GM03348 (cell line): Measurements from ENCODE around the gene AQP3.
"Not testable (repeated sequence)": the region's sequence is repeated elsewhere in the genome, so short reads cannot be mapped to it uniquely, and the experiment has no call there.

ENCODE experiments used
- DNase-seq: peaks from one replicate; pipeline ENCODE4 v3.0.0; 2012; ENCODE audit warnings: low spot score

Gene AQP3

DNA sequence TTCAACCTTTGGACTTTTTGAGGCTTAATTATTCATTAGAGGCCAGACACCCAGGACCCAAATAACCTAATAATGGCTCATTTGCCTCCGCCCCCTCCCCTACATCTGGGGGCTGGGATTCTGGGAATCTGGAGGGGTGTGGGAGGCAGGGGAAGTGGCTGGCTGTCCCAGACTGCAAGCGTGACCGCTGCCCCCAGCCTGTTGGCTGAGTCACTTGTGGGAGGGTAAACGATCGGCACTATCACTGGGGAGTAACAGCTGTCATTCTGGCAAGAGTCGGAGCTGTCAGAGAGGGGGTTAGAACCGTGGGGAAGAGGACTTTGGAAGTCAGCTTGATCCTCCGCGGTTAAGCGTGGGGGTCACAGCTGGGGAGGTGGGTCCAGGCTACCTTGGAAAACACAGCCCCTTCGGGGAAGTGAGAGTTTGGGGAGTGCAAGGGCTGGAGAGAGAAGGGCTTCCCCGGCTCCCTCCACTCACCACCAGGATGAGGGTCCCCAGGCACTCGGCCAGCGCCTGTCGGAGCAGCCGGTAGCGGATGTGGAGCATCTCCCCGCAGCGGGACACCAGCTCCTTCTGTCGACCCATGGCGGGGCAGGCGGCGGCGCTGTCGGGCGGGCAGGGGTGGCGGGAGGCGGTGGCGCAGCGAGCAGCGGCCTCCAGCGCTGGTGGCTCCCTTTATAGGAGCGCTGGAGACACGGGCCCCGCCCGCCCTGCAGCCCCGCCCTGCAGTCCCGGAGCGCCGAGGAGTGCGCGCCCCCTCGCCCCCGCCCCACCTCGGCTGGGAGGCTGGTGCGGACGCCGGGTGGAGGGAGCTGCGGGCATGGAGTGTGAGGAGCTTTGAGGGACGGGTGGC, at the start of gene AQP3:
Gene AQP3, minus strand, starts transcription at position 648 of the 853 bp plus-strand sequence. Its CDS starts 63 bp downstream, at position 585.
- peak; percentile 85 for DNase-seq

DNA sequence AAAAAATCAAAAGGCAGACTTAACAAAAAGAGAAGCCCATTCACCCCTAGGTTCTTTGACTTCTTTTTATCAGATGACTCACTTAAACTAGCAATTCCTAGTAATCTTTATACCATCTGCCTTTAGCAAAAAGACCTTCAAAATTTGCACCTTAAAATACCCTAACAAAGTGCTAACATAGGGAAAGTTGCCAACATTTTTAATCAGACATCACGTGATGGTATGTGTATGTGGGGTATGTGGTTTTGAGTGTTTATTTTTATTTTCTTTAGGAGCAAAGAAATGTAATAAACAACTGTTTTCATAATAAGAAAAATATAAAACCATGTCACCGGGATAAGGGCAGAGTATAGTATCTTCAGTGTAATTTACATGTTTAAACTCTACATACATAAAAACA, 46.4 kb upstream of the AQP3 start:
- DNase-seq: not testable (repeated sequence)

DNA sequence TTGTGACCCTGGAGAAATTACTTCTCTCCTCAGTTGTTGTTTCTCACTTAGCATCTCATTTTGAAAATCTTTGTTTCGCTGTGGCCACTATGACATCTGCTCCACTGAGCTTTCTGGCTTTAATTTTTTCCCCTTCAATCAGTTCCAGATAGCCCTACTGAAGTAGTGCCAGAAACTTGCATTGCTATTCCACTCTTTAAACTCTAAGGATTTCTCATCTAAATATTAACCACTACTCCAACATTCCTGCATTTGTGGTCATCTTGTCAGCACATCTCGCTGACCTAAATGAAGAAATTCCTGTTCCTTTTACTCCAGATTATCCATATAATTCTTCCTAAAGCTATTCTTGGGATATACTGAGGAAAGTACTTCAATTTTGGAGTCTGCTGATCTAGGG, 41.7 kb upstream of the AQP3 start:
- no peak for DNase-seq

DNA sequence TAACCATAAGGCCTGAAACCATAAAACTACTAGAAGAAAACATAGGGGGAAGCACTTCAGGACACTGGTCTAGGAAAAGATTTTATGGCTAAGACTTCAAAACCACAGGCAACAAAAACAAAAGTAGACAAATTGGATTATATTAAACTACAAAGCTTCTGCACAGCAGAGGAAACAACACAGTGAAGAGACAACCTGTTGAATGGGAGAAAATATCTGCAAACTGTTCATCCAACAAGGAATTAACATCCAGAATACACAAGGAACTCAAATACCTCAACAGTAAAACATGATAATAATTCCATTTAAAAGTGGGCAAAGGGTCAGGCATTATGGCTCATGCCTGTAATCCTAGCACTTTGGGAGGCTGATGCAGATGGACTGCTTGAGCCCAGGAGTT, 37.9 kb upstream of the AQP3 start:
- not testable (repeated sequence) for DNase-seq

DNA sequence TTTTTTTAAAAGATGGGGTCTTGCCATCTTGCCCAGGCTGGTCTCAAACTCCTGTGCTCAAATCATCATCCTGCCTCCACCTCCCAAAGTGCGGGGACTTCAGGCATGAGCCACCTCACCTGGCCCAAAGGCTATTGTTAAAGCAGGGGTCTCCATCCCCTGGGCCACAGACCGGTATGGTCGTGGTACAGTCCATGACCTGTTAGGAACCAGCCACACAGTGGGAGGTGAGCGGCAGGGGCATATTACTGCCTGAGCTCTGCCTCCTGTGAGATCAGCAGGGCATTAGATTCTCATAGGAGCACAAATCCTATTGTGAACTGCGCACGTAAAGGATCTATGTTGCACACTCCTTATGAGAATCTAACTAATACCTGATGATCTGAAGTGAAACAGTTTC, 33.6 kb upstream of the AQP3 start:
- no peak for DNase-seq

DNA sequence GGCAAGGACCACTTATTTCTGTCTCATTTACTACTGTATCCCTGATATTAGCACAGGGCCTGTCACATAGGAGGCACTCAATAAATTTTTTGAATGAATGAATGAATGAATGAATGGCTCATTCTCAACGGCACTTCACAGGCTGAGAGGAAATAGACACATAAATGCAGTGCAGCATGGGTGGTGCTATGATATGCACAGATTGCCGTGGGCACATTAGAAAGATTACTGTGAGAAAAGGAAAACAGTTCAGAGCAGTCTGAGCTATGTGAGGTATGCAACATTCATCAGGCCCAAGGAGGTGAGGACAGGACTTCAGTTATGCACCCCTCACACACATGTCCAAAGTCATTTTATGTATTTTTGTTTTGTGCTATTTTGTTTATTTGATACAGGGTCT, 32.7 kb upstream of the AQP3 start:
- DNase-seq: no peak

DNA sequence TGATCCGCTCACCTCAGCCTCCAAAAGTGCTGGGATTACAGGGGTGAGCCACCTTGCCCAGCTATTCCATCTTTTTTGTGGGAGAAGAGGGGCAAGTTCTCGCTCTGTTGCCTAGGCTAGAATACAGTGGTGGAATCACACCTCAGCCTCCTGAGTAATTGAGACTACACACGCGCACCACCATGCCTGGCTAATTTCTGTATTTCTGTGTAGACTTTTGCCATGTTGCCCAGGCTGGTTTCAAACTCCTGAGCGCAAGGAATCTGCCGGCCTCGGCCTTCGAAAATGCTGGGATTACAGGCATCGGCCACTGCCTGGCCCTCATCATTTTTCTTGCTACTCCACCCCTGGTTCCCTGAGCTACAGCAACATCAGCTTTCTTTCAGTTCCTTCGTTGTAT, 29.1 kb upstream of the AQP3 start:
- no peak for DNase-seq

DNA sequence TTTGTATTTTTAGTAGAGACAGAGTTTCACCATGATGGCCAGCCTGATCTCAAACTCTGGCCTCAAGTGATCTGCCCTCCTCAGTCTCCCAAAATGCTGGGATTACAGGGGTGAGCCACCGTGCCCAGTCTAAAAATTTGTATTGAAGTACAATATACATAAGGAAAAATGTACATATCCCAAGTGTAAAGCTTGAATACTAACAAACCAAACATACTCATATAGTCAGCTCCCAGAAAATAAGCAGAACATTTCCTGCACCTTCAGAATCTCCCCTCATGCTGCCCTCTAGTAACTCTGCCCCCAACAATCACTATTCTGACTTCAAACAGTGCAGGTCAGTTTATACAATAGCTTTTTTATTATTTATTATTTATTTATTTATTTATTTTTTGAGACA, 28.0 kb upstream of the AQP3 start:
- DNase-seq: no peak

DNA sequence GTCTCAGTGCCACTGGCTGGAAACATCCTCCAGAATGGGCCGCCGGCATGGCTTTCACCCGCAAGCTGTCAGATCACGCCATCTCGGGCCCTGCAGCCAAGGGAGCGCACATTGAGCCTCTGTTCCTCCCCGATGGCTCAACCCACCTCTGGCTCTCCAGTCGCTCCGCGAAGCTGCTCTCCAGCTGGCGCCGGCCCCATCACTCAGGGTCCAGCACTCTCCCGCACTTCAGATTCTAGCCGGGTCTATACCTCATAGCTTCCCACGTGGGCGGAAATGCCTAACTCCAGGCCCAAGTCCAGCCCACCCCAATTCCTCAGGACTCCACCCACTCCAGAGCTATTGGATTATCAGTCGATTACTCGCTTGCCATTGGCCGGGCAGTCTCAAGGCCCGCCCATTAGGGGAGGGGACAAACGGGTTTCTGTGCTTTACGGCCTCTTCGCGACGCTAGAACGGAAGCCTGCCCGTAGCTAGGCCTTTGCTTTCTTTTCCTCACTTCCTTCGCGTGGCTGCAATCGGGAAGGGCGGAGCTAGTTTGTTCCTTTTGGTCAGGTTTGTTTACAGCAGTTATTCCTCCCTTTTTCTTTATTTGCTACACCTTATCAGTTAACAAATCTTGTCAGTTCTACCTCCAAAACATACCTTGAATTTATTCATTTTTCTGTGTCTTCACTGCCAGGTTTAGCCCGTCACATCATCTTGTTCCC, 26.4 kb upstream of the AQP3 start, which contains the start of gene NOL6:
Gene NOL6, minus strand, starts transcription at position 282 of the 710 bp plus-strand sequence. Its CDS starts 82 bp downstream, at position 200.
- DNase-seq: peak; percentile 98

DNA sequence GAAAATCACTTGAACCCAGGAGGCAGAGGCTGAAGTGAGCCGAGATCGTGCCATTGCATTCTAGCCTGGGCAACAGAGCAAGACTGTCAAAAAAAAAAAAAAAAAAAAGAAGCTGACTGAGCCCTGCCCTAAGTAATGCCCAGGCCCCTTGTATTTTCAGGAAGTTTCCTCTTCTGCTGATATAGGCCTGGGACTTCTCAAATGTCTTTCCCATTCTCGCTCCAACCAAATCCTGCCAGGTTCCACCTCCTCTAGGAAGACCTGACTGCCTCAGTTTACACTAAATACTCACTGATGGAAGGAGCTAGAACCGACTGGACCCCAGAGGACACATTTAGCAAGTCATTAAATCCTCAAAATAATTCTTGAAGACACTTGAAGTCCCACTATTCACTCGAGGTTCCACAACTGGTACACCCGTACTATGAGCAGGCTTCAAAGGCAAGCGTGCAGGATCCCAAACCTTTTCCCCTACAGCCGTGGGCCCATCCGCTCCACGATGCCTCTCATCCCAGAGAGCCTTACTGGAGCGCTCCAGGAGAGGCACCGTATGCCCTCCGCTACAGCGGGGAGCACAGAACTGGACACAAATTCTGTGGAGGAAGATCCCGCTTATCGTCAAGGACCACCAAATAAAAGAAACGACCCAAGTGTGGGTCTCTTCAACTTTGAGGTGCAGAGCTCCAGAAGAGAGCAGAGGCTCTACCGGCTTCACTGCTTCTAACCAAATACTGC, 25.7 kb upstream of the AQP3 start:
- DNase-seq: peak; percentile 20

DNA sequence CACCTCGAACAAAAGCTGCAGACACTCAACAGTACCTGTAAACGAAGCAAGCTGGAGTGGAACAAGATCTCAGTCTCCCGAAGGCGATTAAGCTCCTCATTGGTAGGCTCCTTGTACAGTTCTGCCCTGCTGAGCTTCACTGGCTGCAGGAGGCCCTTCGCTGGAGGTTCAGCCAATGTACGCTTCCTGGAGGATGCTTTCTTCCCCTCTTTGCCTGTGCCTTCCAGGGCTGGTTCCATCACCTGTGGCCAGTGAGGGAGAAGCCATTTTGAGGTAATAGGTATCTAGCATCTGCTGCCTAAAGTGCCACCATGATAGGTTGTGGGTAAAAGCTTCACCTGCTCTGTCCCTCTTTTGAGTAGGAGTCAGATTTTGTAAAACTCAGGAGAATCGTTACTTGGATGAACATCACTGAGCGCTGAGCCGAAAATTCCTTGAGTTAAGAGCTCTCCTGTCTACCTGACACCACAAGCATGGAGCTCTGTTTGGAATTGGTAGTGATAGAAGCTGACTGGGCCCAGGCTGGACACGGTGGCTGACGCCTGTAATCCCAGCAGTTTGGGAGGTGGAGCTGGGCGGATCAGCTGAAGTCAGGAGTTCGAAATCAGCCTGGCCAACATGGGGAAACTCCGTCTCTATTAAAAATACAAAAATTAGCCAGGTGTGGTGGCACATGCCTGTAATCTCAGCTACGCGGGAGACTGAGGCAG, 24.9 kb upstream of the AQP3 start:
- DNase-seq: no peak

DNA sequence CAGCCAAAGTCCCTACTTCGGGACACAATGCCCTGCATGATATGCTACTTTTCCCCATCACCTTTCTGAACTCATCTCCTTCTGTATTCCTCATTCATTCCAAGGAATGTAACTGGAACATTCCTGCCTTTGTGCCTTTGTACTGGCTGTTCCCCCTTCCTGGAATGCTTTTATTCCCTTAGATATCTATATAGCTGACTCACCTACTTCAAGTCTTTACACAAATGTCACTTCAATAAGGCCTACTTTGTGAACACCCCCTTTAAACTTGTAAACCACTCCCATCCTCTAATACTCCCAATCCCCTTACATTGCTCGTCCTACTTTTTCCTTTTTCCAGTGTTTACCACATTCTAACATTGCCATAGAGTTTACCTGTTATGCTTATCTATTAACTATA, 24.0 kb upstream of the AQP3 start:
- no peak for DNase-seq

DNA sequence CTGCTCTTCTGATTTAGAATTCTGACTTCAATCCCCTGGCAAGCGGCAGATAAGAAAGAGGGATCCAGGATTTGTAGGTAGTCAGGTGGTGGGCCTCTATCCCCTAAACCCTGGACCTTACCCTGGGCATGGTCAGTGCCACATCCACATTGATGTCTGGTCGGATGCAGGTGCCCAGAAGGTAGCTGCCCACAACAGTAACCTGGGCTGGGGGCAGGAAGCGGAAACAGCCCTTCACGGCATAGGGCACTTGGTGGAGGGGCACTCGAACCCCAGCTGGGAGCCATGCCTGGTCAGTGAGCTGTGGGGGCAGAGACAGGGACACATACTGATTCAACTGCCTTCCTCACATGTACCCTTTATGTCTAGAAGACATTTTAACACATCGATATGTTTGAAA, 22.5 kb upstream of the AQP3 start:
- DNase-seq: no peak

DNA sequence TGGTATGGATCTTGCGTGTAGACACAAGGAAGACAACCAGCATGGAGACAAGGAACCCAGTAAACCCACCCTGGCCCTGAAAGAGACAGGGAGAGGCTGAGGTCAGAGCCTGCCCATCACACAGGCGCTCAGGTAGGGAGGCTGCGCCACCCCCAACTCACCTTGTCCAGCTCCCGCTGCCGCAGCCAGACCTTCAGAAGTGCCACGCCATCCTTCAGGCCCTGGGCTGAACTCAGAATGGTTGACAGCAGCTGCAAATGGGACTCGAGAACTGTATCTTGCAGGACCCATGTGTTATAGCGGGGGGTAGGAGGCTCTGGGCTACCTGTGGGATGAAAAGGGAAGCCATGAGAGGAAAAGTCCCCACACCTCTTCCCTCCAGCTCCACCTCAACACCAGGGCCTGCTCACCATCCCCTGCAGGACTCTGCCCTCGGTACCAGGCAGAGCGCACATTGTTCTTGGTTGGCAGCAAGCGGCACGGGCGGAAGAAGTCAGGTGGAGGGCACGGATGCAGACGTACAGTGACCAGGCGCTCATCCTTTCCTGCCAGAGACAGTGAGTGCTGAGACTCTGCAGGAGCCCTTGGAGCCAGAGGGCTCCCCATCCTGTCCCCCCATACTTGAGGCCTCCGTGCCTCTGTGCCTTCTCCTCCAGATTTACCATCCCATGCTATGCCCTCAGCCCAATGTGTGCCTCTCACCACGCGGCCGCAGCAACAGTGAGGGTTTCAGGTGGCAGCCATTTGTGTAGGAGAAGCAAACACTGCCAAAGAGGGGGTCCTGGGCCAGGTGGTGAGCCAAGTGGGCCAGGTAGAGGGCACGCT, 21.6 kb upstream of the AQP3 start:
- no peak for DNase-seq

DNA sequence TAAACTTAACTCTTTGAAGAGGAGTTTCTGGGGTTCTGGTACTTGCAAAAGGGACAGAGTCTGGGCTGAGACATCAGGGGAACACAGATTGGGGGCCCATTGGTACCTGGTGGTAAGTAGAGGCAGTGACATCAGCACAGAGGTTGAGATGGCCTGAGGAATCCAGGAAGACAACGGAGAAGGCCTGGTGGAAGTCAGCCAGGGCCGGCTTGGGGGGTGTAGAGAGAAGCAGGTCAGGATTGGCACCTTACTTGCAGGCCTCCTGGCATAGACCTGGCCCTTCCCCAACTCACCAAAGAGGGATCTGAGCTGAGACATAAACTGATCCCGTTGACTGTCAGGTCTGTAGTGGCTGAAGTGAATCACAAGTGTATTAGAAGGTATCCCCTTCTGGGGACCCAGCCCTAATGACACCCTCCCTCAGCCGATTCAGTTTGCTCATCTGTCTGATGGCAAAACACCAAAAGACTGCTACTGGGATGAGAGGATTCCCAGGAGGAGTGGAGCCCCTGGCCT, 20.9 kb upstream of the AQP3 start:
- DNase-seq: no peak

DNA sequence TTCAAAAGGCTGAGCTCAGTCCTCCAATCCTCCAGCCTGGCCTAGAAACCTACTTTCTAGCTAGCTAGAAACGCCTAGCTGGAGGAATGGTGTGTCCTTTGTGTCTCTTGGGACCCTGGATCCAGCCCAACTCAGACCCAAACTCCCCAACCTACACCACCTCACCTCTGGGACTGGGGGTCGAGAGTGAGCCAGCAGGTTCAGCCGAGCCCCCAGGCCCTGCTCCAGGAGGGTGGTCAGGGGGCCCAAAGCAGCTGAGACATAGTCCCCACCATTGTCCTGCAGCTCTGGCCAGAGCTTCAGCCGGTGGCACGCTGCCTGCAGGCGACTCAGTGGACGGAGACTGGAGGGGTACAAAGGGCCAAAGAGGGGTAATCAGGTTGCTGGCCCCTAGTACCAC, 20.1 kb upstream of the AQP3 start:
- peak; percentile 3 for DNase-seq

DNA sequence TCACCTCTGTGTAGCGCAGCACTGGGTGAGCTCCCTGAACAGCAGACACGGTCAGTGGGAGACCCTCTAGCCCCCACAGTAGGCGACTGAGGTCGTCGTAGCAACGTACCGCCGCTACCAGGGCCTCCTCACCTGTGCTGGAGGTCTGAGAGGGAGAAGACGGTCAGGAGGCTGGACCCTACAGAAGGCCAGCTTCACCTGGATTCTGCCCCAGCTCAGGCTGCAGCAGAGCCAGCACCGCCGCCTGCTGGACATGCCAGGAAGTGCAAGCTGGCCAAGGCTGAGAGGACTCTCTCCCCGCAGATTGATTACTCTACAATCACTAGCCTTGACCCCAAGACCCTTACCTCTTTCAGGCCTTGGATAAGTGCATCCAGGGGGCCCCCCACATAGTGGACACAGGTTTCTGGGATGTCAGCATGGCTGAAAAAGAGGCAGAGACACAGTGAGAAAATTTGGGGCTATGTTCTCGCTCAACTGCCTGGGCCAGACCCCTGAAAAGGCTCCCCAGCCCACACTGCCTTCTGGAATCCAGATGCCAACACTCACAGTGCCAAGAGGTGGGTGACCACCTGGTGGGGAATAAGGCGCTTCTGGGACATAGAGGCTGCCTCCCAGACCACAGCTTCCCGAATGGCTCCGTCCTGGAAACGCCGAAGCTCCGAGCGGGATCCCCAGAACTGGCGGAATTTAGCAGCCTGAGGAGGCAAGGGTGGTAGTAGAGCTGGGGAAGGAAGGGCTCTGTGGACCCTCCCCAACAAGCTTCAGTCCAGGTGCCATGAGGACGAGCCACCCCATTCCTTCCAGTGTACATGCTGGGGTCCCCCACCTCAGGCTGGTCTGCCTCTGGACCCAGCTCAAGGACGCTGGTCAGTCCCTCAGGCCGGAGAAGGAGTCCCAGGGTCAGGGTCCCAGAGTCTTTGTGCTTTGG, 19.4 kb upstream of the AQP3 start:
- DNase-seq: peak; percentile 80

DNA sequence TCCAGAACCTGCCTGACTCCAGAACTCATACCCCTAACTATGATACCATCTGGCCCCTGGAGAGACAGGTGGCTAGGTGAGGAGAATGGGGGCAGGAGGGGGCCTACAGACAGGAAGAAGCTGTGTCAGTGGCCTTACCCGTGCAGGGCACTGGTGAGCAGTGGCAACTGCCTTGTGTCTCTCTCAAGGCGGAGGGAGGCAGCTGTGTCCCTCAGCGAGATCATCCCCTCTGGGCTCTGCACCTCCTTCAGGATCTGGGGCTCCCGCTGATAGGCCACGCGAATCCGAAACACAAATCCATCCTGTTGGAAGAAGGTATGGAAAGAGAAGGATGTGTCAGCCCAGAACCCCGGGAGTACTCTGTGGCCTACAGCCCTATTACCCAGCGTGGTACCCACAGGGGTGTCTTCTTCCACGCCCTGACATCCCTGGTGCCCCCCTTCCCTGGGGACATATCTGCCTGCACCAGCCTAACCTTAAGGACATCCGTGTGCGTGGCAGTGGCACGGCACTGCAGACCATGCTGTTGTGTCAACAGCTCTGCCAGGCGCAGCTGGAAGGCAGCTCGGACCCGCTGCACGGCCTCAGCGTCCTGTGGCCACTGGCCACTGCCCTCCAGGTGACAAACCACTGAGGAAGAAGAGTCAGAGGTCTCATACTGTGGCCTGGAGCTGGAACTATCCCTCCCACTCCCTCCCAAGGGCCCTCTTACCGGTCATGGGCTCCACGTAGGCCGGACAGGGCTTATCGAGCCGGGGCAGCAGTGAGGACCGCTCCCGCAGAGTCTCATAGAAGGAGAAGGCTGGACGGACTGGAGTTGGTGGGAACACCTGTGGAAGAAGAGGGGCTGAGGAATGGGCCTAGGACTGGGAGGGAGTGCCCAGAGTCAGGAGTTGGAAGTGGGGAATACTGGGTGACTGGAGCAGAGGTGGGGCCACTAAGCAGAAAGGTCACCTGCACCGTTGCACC, 18.5 kb upstream of the AQP3 start:
- DNase-seq: no peak

DNA sequence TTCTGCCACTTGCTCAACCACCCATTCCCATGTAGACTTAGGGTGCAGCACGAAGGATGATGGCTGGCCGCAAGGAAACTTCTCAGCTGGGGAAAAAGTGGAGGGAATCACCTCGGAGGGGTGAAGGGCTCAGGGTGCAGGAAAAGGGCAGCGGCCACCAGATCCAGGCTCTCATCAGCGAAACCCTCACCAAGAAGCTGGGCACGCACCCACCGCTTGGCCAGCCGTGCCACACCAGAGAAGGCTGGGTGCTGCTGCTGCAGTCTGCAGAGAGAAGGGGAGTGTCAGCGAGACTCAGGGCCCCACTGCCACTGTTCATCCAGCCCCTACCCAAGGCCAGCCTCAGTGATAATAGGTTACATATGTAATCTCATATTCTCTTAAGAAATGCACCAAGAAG, 17.7 kb upstream of the AQP3 start:
- no peak for DNase-seq
